Thoracic aorta (tissue), 2 donors: Measurements from ENCODE around the gene CHST15. TPM values are rescaled to one million over a fixed set of nuclear protein-coding genes. Genes with fewer than 3 reads are reported as not detected.

Experiments
- ATAC-seq: fragments of 150-250 bp; one replicate; pipeline ENCODE4 v1.8.0; 2017; ENCODE audit warnings: low read depth; ENCODE audit not compliant: insufficient number of reproducible peaks, low FRiP score
- DNase-seq: peaks from one replicate; pipeline ENCODE4 v3.0.0-alpha.2; 2020; ENCODE audit warnings: low spot score
- H3K27ac ChIP-seq, 2 donors: fragments of 200-600 bp; sonication (generic); 1 replicate in 1 of 2; 2 replicates in 1 of 2; pipeline ENCODE4 v1.5.1; 2016; ENCODE audit warnings: mild to moderate bottlenecking in 2 of 2, moderate library complexity in 2 of 2
- H3K27me3 ChIP-seq: fragments of 200-600 bp; sonication (generic); replicated peaks from 2 replicates; pipeline ENCODE4 v1.6.0; 2016; ENCODE audit warnings: mild to moderate bottlenecking; ENCODE audit not compliant: insufficient read depth
- H3K36me3 ChIP-seq: fragments of 200-600 bp; sonication (generic); one replicate; pipeline ENCODE4 v1.5.1; 2016
- H3K4me1 ChIP-seq, 2 donors: fragments of 200-600 bp; sonication (generic); 1 replicate in 1 of 2; 2 replicates in 1 of 2; pipeline versions ENCODE4 v1.5.1 to v1.6.0; 2016; ENCODE audit warnings: low read depth in 2 of 2, mild to moderate bottlenecking in 1 of 2; ENCODE audit not compliant: control insufficient read depth in 1 of 2
- H3K4me3 ChIP-seq: fragments of 200-600 bp; sonication (generic); 2 replicates; pipeline ENCODE4 v1.5.1; 2016; ENCODE audit warnings: mild to moderate bottlenecking
- H3K9me3 ChIP-seq: fragments of 200-600 bp; sonication (generic); 2 replicates; pipeline ENCODE4 v1.5.1; 2016
- total RNA-seq, 2 donors: library from RNA; depleted of rRNA; stranded (reverse); fragments of >200 nt; gene quantifications; one replicate each; pipeline versions ENCODE4 v1.1.0 to v1.2.3, GENCODE V29; 2016
- TF ChIP-seq, protein P1 (sequence below): fragments of 200-600 bp; sonication (generic); IDR thresholded peaks from one replicate; pipeline ENCODE4 v1.5.1; 2019; ENCODE audit warnings: antibody characterized with exemption

Gene CHST15
- total RNA-seq, 2 donors from 2014 or later, result 31.9 to 34.0 TPM

DNA sequence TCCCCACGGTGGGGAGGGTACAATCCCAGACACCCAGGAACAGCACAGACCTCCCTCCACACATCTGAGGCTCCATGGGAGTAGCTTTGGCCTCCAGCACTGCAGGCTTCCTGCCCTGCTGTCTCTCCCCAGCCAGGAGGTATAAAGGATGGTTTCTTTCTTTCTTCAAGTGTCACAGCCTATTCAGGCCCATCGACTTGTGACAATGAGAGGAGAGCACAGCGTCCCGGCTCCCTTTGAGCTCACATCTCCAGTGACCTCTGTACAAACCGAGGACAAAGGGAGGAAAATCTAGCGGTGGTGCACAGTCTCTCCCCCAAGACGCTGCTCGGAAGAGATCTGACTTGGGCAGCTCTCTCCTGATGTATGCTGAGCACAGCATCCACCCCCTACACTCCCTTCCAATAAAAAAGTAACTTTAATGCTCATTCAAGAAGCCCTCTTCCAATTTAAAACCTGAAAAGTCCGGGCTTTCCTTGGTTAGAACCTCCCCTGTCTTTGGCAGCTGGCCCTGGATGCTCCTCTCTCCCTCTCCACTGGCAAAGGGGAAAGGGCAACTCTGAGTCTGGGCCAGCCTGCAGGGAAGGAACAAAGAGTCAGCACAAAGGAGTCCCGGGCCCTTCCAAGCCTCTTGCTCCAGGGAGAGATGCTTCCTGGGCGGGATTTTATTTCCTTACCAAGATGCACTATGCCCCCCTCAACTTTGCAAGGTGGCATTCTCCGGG, 18.0 kb downstream of the CHST15 start:
- TF ChIP-seq, protein P1, sequence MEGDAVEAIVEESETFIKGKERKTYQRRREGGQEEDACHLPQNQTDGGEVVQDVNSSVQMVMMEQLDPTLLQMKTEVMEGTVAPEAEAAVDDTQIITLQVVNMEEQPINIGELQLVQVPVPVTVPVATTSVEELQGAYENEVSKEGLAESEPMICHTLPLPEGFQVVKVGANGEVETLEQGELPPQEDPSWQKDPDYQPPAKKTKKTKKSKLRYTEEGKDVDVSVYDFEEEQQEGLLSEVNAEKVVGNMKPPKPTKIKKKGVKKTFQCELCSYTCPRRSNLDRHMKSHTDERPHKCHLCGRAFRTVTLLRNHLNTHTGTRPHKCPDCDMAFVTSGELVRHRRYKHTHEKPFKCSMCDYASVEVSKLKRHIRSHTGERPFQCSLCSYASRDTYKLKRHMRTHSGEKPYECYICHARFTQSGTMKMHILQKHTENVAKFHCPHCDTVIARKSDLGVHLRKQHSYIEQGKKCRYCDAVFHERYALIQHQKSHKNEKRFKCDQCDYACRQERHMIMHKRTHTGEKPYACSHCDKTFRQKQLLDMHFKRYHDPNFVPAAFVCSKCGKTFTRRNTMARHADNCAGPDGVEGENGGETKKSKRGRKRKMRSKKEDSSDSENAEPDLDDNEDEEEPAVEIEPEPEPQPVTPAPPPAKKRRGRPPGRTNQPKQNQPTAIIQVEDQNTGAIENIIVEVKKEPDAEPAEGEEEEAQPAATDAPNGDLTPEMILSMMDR, result no peak
- H3K27me3 ChIP-seq, result no peaks in the 10 kb centered on the region
- ATAC-seq (no peak), DNase-seq (no peak)
- H3K4me1 ChIP-seq, result peaks cover 0 to 18% of the 10 kb centered on the region in 2 donors
- no peak overlapping the region for H3K4me3 ChIP-seq
- H3K36me3 ChIP-seq, result no peaks in the 10 kb centered on the region
- no peaks in the 10 kb centered on the region for H3K9me3 ChIP-seq
- H3K27ac ChIP-seq, result no peak overlapping the region

DNA sequence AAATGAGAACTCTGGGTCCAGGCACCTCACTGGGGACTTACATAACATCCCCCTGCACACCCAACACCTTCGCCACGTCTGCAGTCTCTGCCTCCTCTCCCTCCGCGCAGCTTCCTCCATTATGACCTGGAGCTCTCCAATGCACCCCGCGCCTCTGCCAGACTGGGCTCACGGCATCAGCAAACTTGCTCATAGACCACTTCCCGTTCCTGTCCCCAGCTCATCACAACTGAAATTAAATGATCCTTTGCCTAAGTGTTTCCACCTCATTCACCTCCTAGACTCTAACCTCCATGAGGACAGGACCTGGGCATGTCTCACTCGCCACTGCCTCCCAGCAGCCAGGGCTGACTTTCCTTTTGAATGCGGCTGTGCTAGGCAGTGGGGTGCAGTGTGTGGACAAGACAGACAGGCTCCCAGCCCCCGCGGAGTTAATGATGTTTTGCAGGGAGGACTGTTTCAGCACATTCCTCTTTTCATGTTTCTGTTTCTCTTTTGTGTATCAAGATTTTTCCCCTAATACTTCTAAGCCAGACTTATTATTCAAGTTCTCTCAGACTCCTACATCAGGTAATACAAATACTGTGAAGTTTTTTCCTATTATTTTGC, 18.8 kb downstream of the CHST15 start:
- peaks cover 0 to 18% of the 10 kb centered on the region in 2 donors for H3K4me1 ChIP-seq

DNA sequence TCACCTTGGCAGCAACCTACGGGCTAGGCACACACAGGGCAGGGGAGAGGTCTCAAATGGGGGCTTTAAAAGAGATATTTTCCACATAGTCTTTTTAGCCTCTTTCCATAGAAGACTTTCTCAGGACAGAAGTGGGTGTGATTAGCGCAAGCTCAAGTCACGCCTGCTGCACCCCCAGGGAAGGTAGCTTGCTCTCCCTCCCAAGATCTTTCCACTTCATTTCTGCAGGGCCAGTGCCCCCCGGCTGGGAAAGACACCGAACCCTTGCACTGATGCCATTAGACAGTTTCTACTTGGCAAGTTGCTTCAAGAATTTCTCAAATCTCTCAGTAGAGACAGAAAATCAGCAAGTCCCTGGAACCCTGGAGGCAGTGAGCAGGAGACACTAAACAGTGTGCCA, 19.4 kb downstream of the CHST15 start:
- Histone ChIP-seq H3K9me3 (no peaks in the 10 kb centered on the region), H3K27me3 (no peaks in the 10 kb centered on the region), H3K27ac (no peak overlapping the region), H3K4me1 (peaks cover 0 to 18% of the 10 kb centered on the region in 2 donors), H3K4me3 (no peak overlapping the region), H3K36me3 (no peaks in the 10 kb centered on the region)
- DNase-seq, result no peak
- no peak for ATAC-seq
- TF ChIP-seq, protein P1, result no peak

More for the DNA sequence above, 18.8 kb downstream of the CHST15 start:
- ATAC-seq (no peak), DNase-seq (no peak)
- H3K9me3 ChIP-seq, result no peaks in the 10 kb centered on the region
- H3K4me3 ChIP-seq, result no peak overlapping the region
- H3K27ac ChIP-seq, result no peak overlapping the region
- no peaks in the 10 kb centered on the region for H3K27me3 ChIP-seq
- TF ChIP-seq, protein P1, result no peak
- no peaks in the 10 kb centered on the region for H3K36me3 ChIP-seq

DNA sequence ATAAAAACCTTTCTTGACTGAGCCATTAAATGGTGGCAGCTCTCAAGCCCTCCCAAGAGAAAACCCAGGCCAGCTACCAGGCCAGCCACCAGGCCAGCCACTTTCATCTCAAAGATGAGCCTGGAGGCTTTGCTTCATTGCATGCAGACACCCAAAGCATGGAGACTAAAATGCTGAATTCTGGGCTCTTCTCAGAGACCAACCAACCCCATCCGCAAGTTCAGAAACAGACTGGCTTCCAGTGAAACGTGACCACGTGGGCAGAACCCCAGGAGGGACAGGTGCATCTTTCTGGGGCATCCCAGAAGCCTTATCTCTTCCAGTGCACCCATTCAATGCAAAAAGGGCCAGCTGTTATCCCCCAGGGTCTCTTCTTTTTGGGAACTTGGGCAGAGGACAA, 20.9 kb downstream of the CHST15 start:
- no peak overlapping the region for H3K4me3 ChIP-seq
- no peaks in the 10 kb centered on the region for H3K27me3 ChIP-seq
- peaks cover 0 to 18% of the 10 kb centered on the region in 2 donors for H3K4me1 ChIP-seq
- no peaks in the 10 kb centered on the region for H3K9me3 ChIP-seq
- DNase-seq (no peak), ATAC-seq (no peak)
- TF ChIP-seq, protein P1, result no peak
- no peaks in the 10 kb centered on the region for H3K36me3 ChIP-seq
- no peak overlapping the region for H3K27ac ChIP-seq

DNA sequence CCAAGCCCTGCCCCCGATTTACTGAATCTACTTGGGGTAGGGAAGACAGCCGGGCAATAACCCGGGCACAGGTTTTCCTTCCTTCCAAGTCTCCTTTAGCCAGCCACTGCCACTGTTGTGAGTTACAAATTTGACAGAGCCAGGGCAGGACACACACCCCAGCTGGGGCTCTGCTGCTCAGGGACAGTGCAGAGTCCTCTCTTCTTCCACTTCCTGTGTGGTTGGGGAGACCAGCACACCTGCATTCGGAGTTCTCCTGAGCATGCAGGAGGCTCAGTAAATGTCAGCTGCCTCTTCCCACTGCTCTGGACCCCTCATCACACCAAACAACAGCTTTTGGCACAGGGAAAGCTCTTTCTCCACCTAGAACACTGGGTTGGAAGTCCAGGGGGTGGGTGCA, 21.3 kb downstream of the CHST15 start:
- Histone ChIP-seq H3K27me3 (no peaks in the 10 kb centered on the region), H3K27ac (no peak overlapping the region), H3K4me3 (no peak overlapping the region), H3K36me3 (no peaks in the 10 kb centered on the region), H3K4me1 (peaks cover 0 to 19% of the 10 kb centered on the region in 2 donors), H3K9me3 (no peaks in the 10 kb centered on the region)
- TF ChIP-seq, protein P1, result no peak
- DNase-seq (no peak), ATAC-seq (no peak)
